ENCODE measurements around the gene MUCL3. TPM values are rescaled to one million over a fixed set of nuclear protein-coding genes. Genes with fewer than 3 reads are reported as not detected.

Gene MUCL3
- polyA plus RNA-seq, 1 donor (not counting 4 experiments of a cell fraction or from before 2014, with no cell fraction given): not detected

GRCh38 chr6:30974490-30975252 lies 33.9 kb downstream of the MUCL3 start:
- no peaks in the 10 kb centered on the region for H4K20me1 ChIP-seq (ENCODE audit: control insufficient read depth, extremely low read depth, insufficient read depth, low read length)
- no peaks in the 10 kb centered on the region for H3K79me2 ChIP-seq (ENCODE audit: control insufficient read depth, insufficient read depth, low read length)
- no peak for DNase-seq (ENCODE audit: low read depth, low spot score)
- no peak overlapping the region for H3K9ac ChIP-seq (ENCODE audit: control insufficient read depth, extremely low read depth, insufficient read depth, low read length)
- no peaks in the 10 kb centered on the region for H3K4me1 ChIP-seq (ENCODE audit: control insufficient read depth, extremely low read depth, insufficient read depth, low read length)
- H3K4me2 ChIP-seq (ENCODE audit: control insufficient read depth, extremely low read depth, insufficient read depth, low read depth, low read length): no peak overlapping the region
- no peaks in the 10 kb centered on the region for H3K27me3 ChIP-seq (ENCODE audit: control insufficient read depth, extremely low read depth, insufficient read depth, low read length)
- FAIRE-seq: no peak
- H3K36me3 ChIP-seq (ENCODE audit: control insufficient read depth in 2 of 2, extremely low read depth in 1 of 2, insufficient read depth in 2 of 2, low read length in 2 of 2): no peaks in the 10 kb centered on the region
- no peaks in the 10 kb centered on the region for H3K9me1 ChIP-seq (ENCODE audit: control insufficient read depth, extremely low read depth, insufficient read depth, low read length)
- H3K4me3 ChIP-seq (ENCODE audit: control insufficient read depth in 2 of 3, extremely low read depth in 1 of 3, insufficient read depth in 2 of 3, low read depth in 1 of 3, low read length in 3 of 3): no peak overlapping the region
- no peak overlapping the region for H2AFZ ChIP-seq (ENCODE audit: control insufficient read depth, low read length)
- dilution Hi-C loops (cut with MboI; ENCODE audit: extremely low pct_ligation_motif_present, low sequenced_read_pairs): no loop called here
- H3K27ac ChIP-seq (ENCODE audit: control insufficient read depth, insufficient read depth, low read length): no peak overlapping the region
- H3K9me3 ChIP-seq (ENCODE audit: control insufficient read depth, low read depth, low read length): no peaks in the 10 kb centered on the region
- TF ChIP-seq CTCF (optimal IDR thresholded peaks at IDR 0.05 in 1 of 3, IDR thresholded peaks at IDR 0.05 in 1 of 3, conservative IDR thresholded peaks at IDR 0.05 in 1 of 3; ENCODE audit: extremely low read depth in 1 of 3, insufficient read depth in 2 of 3, low read length in 3 of 3): no peak
- no peak for TF ChIP-seq EZH2 (IDR thresholded peaks at IDR 0.05; ENCODE audit: low read length)

GRCh38 chr6:30979141-30979540 lies 38.4 kb downstream of the MUCL3 start:
- H3K4me3 ChIP-seq (ENCODE audit: control insufficient read depth in 2 of 3, extremely low read depth in 1 of 3, insufficient read depth in 2 of 3, low read depth in 1 of 3, low read length in 3 of 3): no peak overlapping the region
- FAIRE-seq: no peak
- TF ChIP-seq CTCF (optimal IDR thresholded peaks at IDR 0.05 in 1 of 3, IDR thresholded peaks at IDR 0.05 in 1 of 3, conservative IDR thresholded peaks at IDR 0.05 in 1 of 3; ENCODE audit: extremely low read depth in 1 of 3, insufficient read depth in 2 of 3, low read length in 3 of 3) (no peak), EZH2 (IDR thresholded peaks at IDR 0.05; ENCODE audit: low read length) (no peak)
- H4K20me1 ChIP-seq (ENCODE audit: control insufficient read depth, extremely low read depth, insufficient read depth, low read length): no peaks in the 10 kb centered on the region
- H3K9ac ChIP-seq (ENCODE audit: control insufficient read depth, extremely low read depth, insufficient read depth, low read length): no peak overlapping the region
- H3K36me3 ChIP-seq (ENCODE audit: control insufficient read depth in 2 of 2, extremely low read depth in 1 of 2, insufficient read depth in 2 of 2, low read length in 2 of 2): no peaks in the 10 kb centered on the region
- no peaks in the 10 kb centered on the region for H3K9me3 ChIP-seq (ENCODE audit: control insufficient read depth, low read depth, low read length)
- no peak overlapping the region for H2AFZ ChIP-seq (ENCODE audit: control insufficient read depth, low read length)
- no peaks in the 10 kb centered on the region for H3K9me1 ChIP-seq (ENCODE audit: control insufficient read depth, extremely low read depth, insufficient read depth, low read length)
- H3K27ac ChIP-seq (ENCODE audit: control insufficient read depth, insufficient read depth, low read length): no peak overlapping the region
- H3K79me2 ChIP-seq (ENCODE audit: control insufficient read depth, insufficient read depth, low read length): no peaks in the 10 kb centered on the region
- DNase-seq (ENCODE audit: low read depth, low spot score): no peak
- no peaks in the 10 kb centered on the region for H3K27me3 ChIP-seq (ENCODE audit: control insufficient read depth, extremely low read depth, insufficient read depth, low read length)
- peaks cover 9% of the 10 kb centered on the region for H3K4me1 ChIP-seq (ENCODE audit: control insufficient read depth, extremely low read depth, insufficient read depth, low read length)
- no peak overlapping the region for H3K4me2 ChIP-seq (ENCODE audit: control insufficient read depth, extremely low read depth, insufficient read depth, low read depth, low read length)
- dilution Hi-C loops (cut with MboI; ENCODE audit: extremely low pct_ligation_motif_present, low sequenced_read_pairs): no loop called here

All from keratinocyte (primary cell).